ENCODE measurements around the gene RHNO1. TPM values are rescaled to one million over a fixed set of nuclear protein-coding genes. Genes with fewer than 3 reads are reported as not detected.
A peak's percentile ranks its signal among the peaks of the same experiment; 100 is the strongest.

The RHNO1 gene
- total RNA-seq, 1 experiment from 2014 or later = 73.4 TPM

DNA sequence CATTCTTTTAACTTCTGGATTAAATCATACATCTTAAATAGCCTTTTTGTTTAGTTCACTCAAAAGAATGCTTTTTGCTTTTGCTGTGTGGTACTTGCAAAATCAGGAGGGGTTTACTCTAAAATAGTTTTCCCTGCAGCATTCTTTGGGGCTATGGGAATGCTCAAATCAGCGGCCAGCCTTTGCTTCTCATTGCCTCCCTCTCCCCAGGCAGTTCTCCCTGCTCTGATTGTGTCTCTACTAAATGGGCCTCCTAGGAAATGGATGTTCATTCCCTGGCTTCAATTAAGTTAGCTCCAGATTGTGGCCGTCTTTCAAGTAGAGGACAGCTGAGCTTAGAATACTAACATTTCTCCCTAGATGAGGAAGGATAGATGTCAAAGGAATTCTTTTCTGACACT, 18.0 kb downstream of the RHNO1 start:
- DNase-seq (ENCODE audit: low spot score) = no peak
- in situ Hi-C loops (cut with HindIII; ENCODE audit: low sequenced_read_pairs) = no loop called here

DNA sequence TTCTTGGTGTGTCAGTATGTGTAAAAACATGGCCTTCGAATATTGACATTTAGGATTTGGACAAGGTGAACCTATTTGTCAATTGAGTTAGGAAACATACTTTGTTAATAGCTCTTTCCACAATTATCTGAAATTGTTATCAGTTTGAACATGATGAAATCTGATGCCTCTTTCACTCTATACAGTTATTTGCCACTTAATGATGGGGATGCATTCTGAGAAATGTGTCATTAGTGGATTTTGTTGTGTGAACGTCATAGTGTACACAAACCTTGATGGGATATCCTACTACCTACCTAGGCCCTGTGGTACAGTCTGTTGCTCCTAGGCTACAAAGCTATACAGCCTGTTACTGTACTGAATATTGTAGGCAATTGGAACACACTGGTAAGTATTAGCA, 18.5 kb downstream of the RHNO1 start:
- in situ Hi-C loops (cut with HindIII; ENCODE audit: low sequenced_read_pairs) = no loop called here
- DNase-seq (ENCODE audit: low spot score) = no peak

DNA sequence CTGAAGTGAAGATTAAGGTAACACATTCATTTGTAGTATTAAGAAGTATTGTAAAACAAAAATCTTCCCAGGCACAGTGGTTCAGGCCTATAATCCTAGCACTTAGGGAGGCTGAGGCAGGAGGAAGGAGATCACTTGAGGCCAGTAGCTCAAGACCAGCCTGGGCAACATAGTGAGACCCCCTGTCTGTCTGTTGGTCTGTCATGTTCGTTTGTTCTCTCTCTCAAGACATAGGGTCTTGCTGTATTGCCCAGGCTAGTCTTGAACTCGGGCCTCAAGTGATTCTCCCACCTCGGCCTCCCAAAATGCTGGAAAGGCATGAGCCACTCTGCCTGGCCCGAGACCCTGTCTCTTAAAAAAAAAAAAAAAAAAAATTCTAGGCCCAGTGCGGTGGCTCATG, 20.4 kb downstream of the RHNO1 start:
- in situ Hi-C loops (cut with HindIII; ENCODE audit: low sequenced_read_pairs) = no loop called here
- DNase-seq (ENCODE audit: low spot score) = no peak

DNA sequence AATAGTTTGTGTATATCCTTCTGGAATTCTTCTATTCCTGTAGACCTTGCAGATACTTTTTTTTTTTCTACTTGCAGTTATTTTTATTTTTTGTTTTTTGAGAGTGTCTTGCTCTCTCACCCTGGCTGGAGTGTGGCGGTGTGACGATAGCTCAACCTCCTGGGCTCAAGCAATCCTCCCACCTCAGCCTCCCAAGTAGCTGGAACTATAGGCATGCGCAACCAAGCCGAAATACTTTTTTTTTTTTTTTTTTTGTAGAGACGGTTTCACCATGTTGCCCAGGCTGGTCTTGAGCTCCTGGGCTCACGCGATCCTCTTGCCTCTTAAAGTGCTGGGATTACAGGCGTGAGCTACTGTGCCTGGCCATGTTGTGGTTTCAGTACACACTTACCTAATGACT, 23.6 kb downstream of the RHNO1 start:
- in situ Hi-C loops (cut with HindIII; ENCODE audit: low sequenced_read_pairs) = no loop called here
- DNase-seq (ENCODE audit: low spot score) = no peak

DNA sequence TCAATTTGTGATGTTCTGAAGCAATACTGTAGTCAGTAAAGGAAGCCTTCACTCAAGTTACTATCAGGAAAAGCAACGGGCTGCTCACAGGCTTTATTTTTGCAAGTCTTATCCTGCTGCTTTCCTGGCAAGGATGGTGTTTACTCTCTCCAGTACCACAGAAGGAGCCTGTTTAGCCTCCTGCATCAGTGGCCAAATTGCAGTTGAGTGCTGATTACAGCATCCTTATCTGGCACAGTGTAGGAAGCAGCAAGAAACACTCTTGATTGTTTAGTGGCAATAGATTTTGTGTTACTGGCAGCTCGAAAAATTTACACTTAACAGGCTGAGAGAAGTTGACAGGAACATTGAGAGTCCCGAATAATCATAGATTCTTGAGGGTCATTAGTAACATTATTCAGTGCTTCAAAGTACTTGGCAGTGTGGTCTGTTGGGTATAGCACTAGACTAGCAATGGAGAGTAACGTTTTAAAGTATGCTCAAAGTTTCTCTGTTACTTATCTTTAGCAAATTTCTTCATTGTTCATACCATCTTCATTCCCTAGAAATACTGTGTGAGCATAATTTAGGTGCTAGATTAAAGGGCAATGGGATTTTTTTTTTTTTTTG, 25.4 kb downstream of the RHNO1 start:
- in situ Hi-C loops (cut with HindIII; ENCODE audit: low sequenced_read_pairs) = no loop called here
- peak; percentile 99 for DNase-seq (ENCODE audit: low spot score)

DNA sequence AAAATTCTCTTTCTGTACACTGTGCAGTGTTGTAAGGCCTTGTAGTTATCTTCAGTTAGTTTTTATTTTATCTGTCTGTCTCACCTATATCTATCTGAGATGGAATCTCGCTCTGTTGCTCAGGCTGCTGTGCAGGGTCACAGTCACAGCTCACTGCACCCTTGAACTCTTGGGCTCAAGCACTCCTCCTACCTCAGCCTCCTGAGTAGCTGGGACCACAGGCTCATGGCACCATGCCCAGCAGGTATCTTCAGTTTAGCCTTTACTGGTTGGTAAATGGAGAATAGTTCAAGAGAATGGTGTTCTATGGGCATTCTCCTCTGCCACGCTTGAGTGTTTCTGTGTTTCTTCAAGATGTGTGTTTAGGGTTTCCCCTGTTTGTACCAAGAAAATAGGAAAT, 27.2 kb downstream of the RHNO1 start:
- in situ Hi-C loops (cut with HindIII; ENCODE audit: low sequenced_read_pairs) = no loop called here
- no peak for DNase-seq (ENCODE audit: low spot score)

DNA sequence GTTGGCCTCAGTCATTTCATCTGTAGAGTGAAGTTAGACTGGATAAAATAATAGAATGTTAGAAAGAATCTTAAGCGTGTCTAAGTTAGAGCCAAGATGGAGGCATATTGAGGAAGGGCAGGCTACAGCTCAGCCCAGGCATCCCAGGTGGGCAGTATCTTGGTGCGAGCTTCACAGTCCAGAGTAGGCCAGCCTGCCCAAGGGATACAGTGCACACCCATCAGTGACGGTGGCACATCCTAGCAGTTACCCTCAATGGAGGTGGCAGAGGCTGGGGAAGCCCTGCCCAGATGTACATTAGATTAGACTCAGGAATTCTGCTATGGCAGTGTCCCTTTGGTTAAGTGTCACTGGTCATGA, 35.2 kb downstream of the RHNO1 start:
- DNase-seq (ENCODE audit: low spot score) = no peak
- in situ Hi-C loops (cut with HindIII; ENCODE audit: low sequenced_read_pairs) = no loop called here

DNA sequence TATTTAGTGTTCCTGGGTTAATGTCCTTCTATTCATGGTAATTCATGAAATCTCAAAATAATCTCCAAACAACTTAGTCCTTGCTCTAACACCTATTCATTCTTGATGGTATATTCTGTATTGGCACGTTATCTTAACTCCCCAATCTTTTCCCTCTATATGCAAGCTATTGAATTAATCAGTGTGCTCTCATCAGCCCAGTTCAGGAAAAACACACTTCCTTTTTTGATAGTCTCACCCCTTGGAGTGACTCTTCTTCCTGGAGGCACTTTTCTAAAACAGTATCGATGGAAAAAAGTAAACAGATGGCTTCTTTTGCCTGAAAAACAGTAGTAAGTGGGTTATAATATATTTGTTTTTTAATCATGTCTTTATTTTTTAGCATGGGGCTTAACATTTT, 42.2 kb downstream of the RHNO1 start:
- in situ Hi-C loops (cut with HindIII; ENCODE audit: low sequenced_read_pairs) = no loop called here
- DNase-seq (ENCODE audit: low spot score) = no peak

DNA sequence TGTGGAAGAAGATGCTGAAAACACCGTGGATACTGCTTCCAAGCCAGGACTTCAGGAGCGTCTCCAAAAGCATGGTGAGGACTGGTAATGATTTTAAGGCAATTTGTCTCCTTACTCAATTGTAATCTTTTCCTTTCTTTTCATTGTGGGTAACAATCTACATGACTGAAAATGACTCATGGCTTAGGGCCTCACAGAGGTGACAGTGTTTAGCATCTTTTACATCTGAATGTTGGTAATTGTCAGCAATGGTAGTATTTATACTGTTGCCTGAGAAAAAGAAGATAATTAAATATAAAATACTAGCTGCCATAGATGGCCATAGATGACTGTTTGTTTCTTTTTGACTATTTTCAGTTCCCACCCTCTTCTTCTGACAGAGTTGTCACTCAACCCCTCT, 45.3 kb downstream of the RHNO1 start:
- DNase-seq (ENCODE audit: low spot score) = no peak
- in situ Hi-C loops (cut with HindIII; ENCODE audit: low sequenced_read_pairs) = no loop called here

DNA sequence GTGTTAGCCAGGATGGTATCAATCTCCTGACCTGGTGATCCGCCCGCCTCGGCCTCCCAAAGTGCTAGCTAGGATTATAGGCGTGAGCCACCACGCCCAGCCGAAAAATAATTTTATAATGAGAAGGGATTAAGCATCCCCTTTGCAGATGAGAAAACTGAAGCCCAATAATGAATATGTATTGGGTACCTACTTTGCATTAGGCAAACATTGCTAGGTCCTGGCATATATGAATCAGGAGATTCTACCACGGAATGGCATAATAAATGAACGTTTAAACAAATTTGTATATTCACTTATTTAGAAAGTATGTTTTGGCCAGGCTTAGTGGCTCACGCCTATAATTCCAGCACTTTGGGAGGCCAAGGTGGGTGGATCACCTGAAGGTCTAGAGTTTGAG, 46.0 kb downstream of the RHNO1 start:
- in situ Hi-C loops (cut with HindIII; ENCODE audit: low sequenced_read_pairs) = no loop called here
- no peak for DNase-seq (ENCODE audit: low spot score)

DNA sequence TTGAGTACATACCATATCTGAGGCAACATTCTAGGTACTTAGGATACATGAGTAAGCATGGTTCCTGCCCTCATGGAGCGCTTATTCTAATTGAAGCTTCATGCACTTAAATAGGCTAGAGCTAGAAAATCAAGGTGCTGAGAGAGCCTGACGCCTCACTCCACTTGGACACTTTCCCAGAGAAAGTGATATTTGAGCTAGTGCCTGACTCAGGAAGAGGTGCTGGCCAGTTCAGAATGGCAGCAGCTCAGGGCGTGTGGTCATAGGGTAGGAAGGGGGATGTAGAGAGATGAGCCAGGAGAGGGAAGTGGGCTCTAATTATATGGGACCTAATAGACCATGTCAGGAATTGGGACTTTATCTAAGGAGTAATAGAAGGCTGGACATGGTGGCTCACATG, 47.0 kb downstream of the RHNO1 start:
- DNase-seq (ENCODE audit: low spot score) = no peak
- in situ Hi-C loops (cut with HindIII; ENCODE audit: low sequenced_read_pairs) = no loop called here

DNA sequence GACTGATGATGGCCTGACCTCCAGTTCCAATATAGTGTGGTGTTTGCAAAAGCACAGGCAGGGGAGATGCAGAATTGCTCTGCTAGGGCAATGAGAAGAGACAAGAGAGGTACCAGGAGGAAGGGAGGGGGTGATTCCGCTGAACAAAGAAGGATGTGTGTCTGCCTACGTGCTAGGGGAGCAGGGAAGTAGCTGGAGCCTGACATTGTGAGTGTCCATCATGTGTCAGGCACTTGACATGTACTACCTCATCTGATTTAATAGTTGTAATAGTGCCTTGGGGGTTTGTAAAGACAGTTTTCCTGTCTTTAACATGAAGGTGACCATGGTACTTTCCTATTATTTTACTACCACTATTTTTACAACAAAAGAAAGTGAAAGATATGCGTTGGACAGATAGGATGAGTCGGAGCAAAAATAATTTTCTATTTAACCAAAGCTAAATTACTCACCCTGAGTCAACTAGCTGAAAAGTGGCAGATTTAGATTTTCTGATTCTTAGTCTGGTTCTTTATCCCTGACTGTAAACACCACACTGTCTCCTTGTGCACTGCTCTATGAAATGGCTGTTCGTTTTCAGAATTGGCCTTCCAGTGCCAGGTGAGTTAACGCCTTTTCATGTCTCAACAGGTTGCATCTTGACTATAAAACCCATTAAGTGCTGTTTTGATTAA, 48.4 kb downstream of the RHNO1 start:
- no peak for DNase-seq (ENCODE audit: low spot score)
- in situ Hi-C loops (cut with HindIII; ENCODE audit: low sequenced_read_pairs) = no loop called here

DNA sequence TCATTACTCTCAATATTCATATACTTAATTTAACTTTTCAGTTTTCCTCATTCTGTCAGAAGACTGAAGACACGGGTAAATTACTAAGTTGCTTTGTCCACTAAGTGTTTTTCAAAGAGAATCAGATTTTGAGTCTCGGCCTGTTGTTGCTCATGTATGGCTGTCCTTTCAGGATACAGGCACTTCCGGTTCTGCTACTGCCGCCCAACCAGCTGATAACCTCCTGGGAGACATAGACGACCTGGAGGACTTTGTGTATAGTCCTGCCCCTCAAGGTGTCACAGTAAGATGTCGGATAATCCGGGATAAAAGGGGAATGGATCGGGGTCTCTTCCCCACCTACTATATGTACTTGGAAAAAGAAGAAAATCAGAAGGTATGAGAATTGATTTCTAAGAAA, 53.8 kb downstream of the RHNO1 start:
- DNase-seq (ENCODE audit: low spot score) = no peak
- in situ Hi-C loops (cut with HindIII; ENCODE audit: low sequenced_read_pairs) = no loop called here

DNA sequence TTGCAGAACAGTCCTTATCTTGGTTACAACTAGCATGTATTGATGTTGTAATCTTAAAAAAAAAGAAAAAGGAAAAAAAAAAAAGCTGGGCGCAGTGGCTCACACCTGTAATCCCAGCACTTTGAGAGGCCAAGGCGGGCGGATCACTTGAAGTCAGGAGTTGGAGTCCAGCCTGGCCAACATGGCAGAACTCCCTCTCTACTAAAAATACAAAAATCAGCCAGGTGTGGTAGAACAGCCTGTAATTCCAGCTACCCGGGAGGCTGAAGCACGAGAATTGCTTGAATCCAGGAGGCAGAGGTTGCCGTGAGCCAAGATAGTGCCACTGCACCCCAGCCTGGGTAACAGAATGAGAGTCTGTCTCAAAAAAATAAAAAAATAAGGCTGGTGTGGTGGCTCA, 56.6 kb downstream of the RHNO1 start:
- in situ Hi-C loops (cut with HindIII; ENCODE audit: low sequenced_read_pairs) = no loop called here
- no peak for DNase-seq (ENCODE audit: low spot score)

DNA sequence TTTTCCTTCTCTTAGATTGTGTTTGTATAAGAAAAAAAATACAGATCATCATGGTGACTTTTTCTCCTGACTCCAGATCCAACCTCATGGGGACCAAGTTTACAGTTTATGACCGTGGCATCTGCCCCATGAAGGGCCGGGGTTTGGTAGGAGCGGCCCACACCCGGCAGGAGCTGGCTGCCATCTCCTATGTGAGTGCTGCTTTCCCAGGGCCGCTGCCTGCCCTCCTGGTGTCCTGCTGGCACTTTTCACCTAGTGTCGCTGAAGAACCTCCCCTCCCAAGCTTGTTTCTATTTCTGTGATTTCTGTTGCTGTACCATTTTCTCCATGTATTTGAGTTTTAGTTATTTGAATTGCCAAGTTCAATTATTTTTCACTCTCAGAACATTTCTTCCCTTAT, 57.3 kb downstream of the RHNO1 start:
- in situ Hi-C loops (cut with HindIII; ENCODE audit: low sequenced_read_pairs) = no loop called here

DNA sequence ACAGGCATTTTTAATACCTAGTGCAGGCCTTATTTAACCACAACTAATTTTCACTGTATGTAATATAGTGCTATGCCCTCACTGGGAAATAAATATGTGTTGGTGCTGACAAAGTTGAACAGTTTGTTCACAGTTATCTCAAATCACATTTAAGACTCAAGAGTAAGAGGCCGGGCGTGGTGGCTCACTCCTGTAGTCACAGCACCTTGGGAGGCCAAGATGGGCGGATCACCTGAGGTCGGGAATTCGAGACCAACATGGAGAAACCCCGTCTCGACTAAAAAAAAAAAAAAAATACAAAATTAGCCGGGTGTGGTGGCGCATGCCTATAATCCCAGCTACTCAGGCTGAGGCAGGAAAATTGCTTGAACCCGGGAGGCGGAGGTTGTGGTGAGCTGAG, 59.3 kb downstream of the RHNO1 start:
- DNase-seq (ENCODE audit: low spot score) = no peak
- in situ Hi-C loops (cut with HindIII; ENCODE audit: low sequenced_read_pairs) = no loop called here

More for the DNA sequence above, 57.3 kb downstream of the RHNO1 start:
- DNase-seq (ENCODE audit: low spot score) = peak; percentile 74

DNA sequence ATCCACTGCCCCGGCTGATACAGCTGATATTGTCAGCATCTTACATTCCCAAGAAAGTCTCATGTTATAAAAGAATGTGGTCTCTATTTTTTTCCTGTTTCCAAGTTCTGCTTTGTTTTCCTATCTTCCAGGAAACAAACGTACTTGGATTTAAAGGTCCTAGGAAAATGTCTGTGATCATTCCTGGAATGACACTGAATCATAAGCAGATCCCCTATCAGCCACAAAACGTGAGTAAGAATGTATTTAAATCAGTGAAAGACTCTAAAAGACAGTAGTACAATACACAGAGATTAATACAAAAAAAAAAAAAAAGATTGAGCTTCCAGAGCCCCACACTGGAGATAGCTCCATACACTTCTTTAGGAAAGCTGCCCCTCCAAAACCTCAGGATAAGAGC, 60.5 kb downstream of the RHNO1 start:
- in situ Hi-C loops (cut with HindIII; ENCODE audit: low sequenced_read_pairs) = no loop called here
- DNase-seq (ENCODE audit: low spot score) = no peak

Other genes with a start within 250 kb of the RHNO1 start
- 95.0 and 137 TPM in 2 replicates for gene FKBP4, start 82.3 kb upstream of the RHNO1 start, total RNA-seq (2014; rRNA removed; shearing (Covaris generic))
- gene ITFG2, start 64.6 kb upstream of the RHNO1 start, total RNA-seq (2014; rRNA removed; shearing (Covaris generic)) = 6.4 and 27.3 TPM in 2 replicates
- gene NRIP2, start 42.2 kb upstream of the RHNO1 start, total RNA-seq (2014; rRNA removed; shearing (Covaris generic)) = not detected in 2 replicates
- not detected in 2 replicates for gene TEX52, start 20.2 kb upstream of the RHNO1 start, total RNA-seq (2014; rRNA removed; shearing (Covaris generic))
- 18.8 and 36.1 TPM in 2 replicates for gene FOXM1, start within 50 bp of the RHNO1 start, total RNA-seq (2014; rRNA removed; shearing (Covaris generic))
- 35.6 and 59.9 TPM in 2 replicates for gene TULP3, start 13.7 kb downstream of the RHNO1 start, total RNA-seq (2014; rRNA removed; shearing (Covaris generic))
- 34.3 and 35.9 TPM in 2 replicates for gene TEAD4, start 82.2 kb downstream of the RHNO1 start, total RNA-seq (2014; rRNA removed; shearing (Covaris generic))
- 18.8 and 19.1 TPM in 2 replicates for gene TSPAN9, start 200.2 kb downstream of the RHNO1 start, total RNA-seq (2014; rRNA removed; shearing (Covaris generic))

All from G401 (cell line).